ENCODE results near the gene ENOX2. TPM values are rescaled to one million over a fixed set of nuclear protein-coding genes. Genes with fewer than 3 reads are reported as not detected.

ENOX2 gene
- total RNA-seq, 1 experiment from 2014 or later = 12.9 TPM

- intact Hi-C loops (cut with micrococcal nuclease) = no loop called here
- no peaks in the 10 kb centered on the region for H3K9me2 ChIP-seq (ENCODE audit: insufficient read depth)
- no peaks in the 10 kb centered on the region for H4K20me1 ChIP-seq (ENCODE audit: insufficient read depth)
- CTCF ChIA-PET = no interaction called here
- ATAC-seq = no peak
- no peaks in the 10 kb centered on the region for H3K27me3 ChIP-seq (ENCODE audit: insufficient read depth, low read length)
- H2AFZ ChIP-seq (ENCODE audit: low read depth, low read length, poor library complexity, severe bottlenecking) = no peak overlapping the region
- H3K4me1 ChIP-seq (ENCODE audit: control insufficient read depth in 1 of 2, insufficient read depth in 2 of 2, low read length in 2 of 2) = no peaks in the 10 kb centered on the region
- POLR2A ChIA-PET = no interaction called here
- H3K9me3 ChIP-seq (ENCODE audit: control insufficient read depth in 1 of 2, insufficient read depth in 1 of 2, low read depth in 1 of 2, low read length in 2 of 2) = no peaks in the 10 kb centered on the region
- DNase-seq (ENCODE audit: low read depth, low spot score) = no peak
- no peak overlapping the region for H3K27ac ChIP-seq (ENCODE audit: low read depth, low read length)
- H3K9ac ChIP-seq (ENCODE audit: low read length) = no peak overlapping the region
- RAD21 ChIA-PET (ENCODE audit: low non-redundant PET in 1 of 2, low total read pairs in 2 of 2, uncharacterized antibody in 2 of 2, unreplicated experiment in 2 of 2) = no interaction called here
- H3K79me2 ChIP-seq (ENCODE audit: insufficient read depth, low read length) = no peaks in the 10 kb centered on the region
- no peak overlapping the region for H3K4me3 ChIP-seq (replicated peaks in 1 of 2; ENCODE audit: low read depth in 1 of 2, low read length in 2 of 2)
- no peaks in the 10 kb centered on the region for H3K36me3 ChIP-seq (ENCODE audit: control insufficient read depth in 1 of 2, insufficient read depth in 2 of 2, low read length in 2 of 2)
- H3K4me2 ChIP-seq (ENCODE audit: low read length) = no peak overlapping the region
- TF ChIP-seq REST (IDR thresholded peaks at IDR 0.05; ENCODE audit: low read depth) (no peak), FOSL1 (IDR thresholded peaks at IDR 0.05; ENCODE audit: low read depth) (no peak), SRF (IDR thresholded peaks at IDR 0.05; ENCODE audit: low read depth) (no peak), CEBPB (IDR thresholded peaks at IDR 0.05; ENCODE audit: low read depth) (no peak), CBX3 (IDR thresholded peaks at IDR 0.05; ENCODE audit: low read depth) (no peak), MAX (IDR thresholded peaks at IDR 0.05) (no peak), EZH2 (IDR thresholded peaks at IDR 0.05) (no peak), ZFX (IDR thresholded peaks at IDR 0.05) (no peak), SP1 (IDR thresholded peaks at IDR 0.05; ENCODE audit: low read depth) (no peak), POLR2A (IDR thresholded peaks at IDR 0.05; ENCODE audit: borderline replicate concordance, extremely low read depth, insufficient read depth, insufficient read length) (no peak), JUND (IDR thresholded peaks at IDR 0.05) (no peak), ATF3 (IDR thresholded peaks at IDR 0.05) (no peak), POLR2AphosphoS5 (IDR thresholded peaks at IDR 0.05; ENCODE audit: low read depth, low read length) (no peak), ZNF274 (IDR thresholded peaks at IDR 0.05; ENCODE audit: low read depth, low read length) (no peak)
- BruUV-seq (replicated peaks) = no TSS peak
These were observed 56.3 kb downstream of the ENOX2 start for GRCh38 chrX:130846746-130847145.

Measured in HCT116 (cell line).